ENCODE results near the gene IFIT3. TPM values are rescaled to one million over a fixed set of nuclear protein-coding genes. Genes with fewer than 3 reads are reported as not detected.

IFIT3 gene
- total and polyA plus RNA-seq, 2 donors (not counting 1 experiment from before 2014, with no cell fraction given) = 1.5 to 4.2 TPM

GRCh38 chr10:89338713-89339112 lies 10.9 kb downstream of the IFIT3 start:
- Histone ChIP-seq H3K4me3 (ENCODE audit: control extremely low read depth in 1 of 5, extremely low read depth in 1 of 5, insufficient read depth in 1 of 5, low read depth in 2 of 5, low read length in 4 of 5) (no peak overlapping the region), H4K20me1 (ENCODE audit: control insufficient read depth, insufficient read depth, low read length, poor library complexity, severe bottlenecking) (no peaks in the 10 kb centered on the region), H3K4me2 (replicated peaks; ENCODE audit: low read depth, low read length, poor library complexity, severe bottlenecking) (no peak overlapping the region), H3K27me3 (replicated peaks in 1 of 4; ENCODE audit: control extremely low read depth in 1 of 4, control insufficient read depth in 3 of 4, insufficient read depth in 4 of 4, low read length in 3 of 4) (no peaks in the 10 kb centered on the region), H3K9me3 (ENCODE audit: control extremely low read depth in 1 of 3, control insufficient read depth in 2 of 3, insufficient read depth in 1 of 3, low read length in 2 of 3) (no peaks in the 10 kb centered on the region), H2AFZ (ENCODE audit: insufficient read depth, low read depth, low read length, poor library complexity, severe bottlenecking) (no peak overlapping the region), H3K79me2 (ENCODE audit: control insufficient read depth, insufficient read depth, low read length) (peaks cover 21% of the 10 kb centered on the region), H3K27ac (ENCODE audit: low read length in 2 of 2) (no peak overlapping the region), H3K36me3 (replicated peaks in 1 of 2; ENCODE audit: control extremely low read depth in 1 of 2, control insufficient read depth in 1 of 2, extremely low read depth in 1 of 2, insufficient read depth in 2 of 2, low read length in 1 of 2) (peaks cover 0 to 19% of the 10 kb centered on the region in 2 experiments), H3K9ac (ENCODE audit: low read length) (no peak overlapping the region), H3K4me1 (ENCODE audit: control insufficient read depth in 2 of 2, insufficient read depth in 2 of 2, low read length in 2 of 2) (peaks cover 6 to 13% of the 10 kb centered on the region in 2 donors)
- WGBS (ENCODE audit: insufficient coverage) = 98% methylated on average over 3 of the region's 3 CpGs
- Mint-ChIP-seq H3K9me3 (ENCODE audit: insufficient read depth) (no peaks in the 10 kb centered on the region), H3K27me3 (no peaks in the 10 kb centered on the region), H3K4me3 (no peak overlapping the region), H3K27ac (no peak overlapping the region), H3K4me1 (peaks cover 9% of the 10 kb centered on the region)
- POLR2A ChIA-PET = no interaction called here
- TF ChIP-seq CTCF (IDR thresholded peaks at IDR 0.05) (no peak), EZH2 (IDR thresholded peaks at IDR 0.05; ENCODE audit: borderline replicate concordance, insufficient read depth, low read depth, low read length, poor library complexity, severe bottlenecking) (no peak)
- DNase-seq (no peak), ATAC-seq (ENCODE audit: low read depth) (no peak)
- CTCF ChIA-PET = interaction anchor here (1.6 kb wide), 1 partner anchor 31 kb away, joined by 3 read pairs; no protein-coding TSS in a partner anchor
- intact Hi-C loops (cut with micrococcal nuclease) = no loop called here

DNA sequence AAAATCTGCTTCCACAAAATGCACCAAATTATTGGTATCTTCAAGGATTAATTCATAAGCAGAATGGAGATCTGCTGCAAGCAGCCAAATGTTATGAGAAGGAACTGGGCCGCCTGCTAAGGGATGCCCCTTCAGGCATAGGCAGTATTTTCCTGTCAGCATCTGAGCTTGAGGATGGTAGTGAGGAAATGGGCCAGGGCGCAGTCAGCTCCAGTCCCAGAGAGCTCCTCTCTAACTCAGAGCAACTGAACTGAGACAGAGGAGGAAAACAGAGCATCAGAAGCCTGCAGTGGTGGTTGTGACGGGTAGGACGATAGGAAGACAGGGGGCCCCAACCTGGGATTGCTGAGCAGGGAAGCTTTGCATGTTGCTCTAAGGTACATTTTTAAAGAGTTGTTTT lies 12.1 kb downstream of the IFIT3 start:
- no peak for ATAC-seq (ENCODE audit: low read depth)
- ChIA-PET POLR2A (no interaction called here), CTCF (no interaction called here)
- no peak for DNase-seq
- Histone ChIP-seq H3K4me1 (ENCODE audit: control insufficient read depth in 2 of 2, insufficient read depth in 2 of 2, low read length in 2 of 2) (peaks cover 0 to 2% of the 10 kb centered on the region in 2 donors), H3K36me3 (replicated peaks in 1 of 2; ENCODE audit: control extremely low read depth in 1 of 2, control insufficient read depth in 1 of 2, extremely low read depth in 1 of 2, insufficient read depth in 2 of 2, low read length in 1 of 2) (peaks cover 0 to 19% of the 10 kb centered on the region in 2 experiments), H3K79me2 (ENCODE audit: control insufficient read depth, insufficient read depth, low read length) (peaks cover 15% of the 10 kb centered on the region), H2AFZ (ENCODE audit: insufficient read depth, low read depth, low read length, poor library complexity, severe bottlenecking) (no peak overlapping the region), H3K4me3 (ENCODE audit: control extremely low read depth in 1 of 5, extremely low read depth in 1 of 5, insufficient read depth in 1 of 5, low read depth in 2 of 5, low read length in 4 of 5) (no peak overlapping the region), H3K9ac (ENCODE audit: low read length) (no peak overlapping the region), H3K4me2 (replicated peaks; ENCODE audit: low read depth, low read length, poor library complexity, severe bottlenecking) (no peak overlapping the region), H3K27ac (ENCODE audit: low read length in 2 of 2) (no peak overlapping the region), H3K27me3 (replicated peaks in 1 of 4; ENCODE audit: control extremely low read depth in 1 of 4, control insufficient read depth in 3 of 4, insufficient read depth in 4 of 4, low read length in 3 of 4) (no peaks in the 10 kb centered on the region), H3K9me3 (ENCODE audit: control extremely low read depth in 1 of 3, control insufficient read depth in 2 of 3, insufficient read depth in 1 of 3, low read length in 2 of 3) (no peaks in the 10 kb centered on the region), H4K20me1 (ENCODE audit: control insufficient read depth, insufficient read depth, low read length, poor library complexity, severe bottlenecking) (no peaks in the 10 kb centered on the region)
- TF ChIP-seq CTCF (IDR thresholded peaks at IDR 0.05) (no peak), EZH2 (IDR thresholded peaks at IDR 0.05; ENCODE audit: borderline replicate concordance, insufficient read depth, low read depth, low read length, poor library complexity, severe bottlenecking) (no peak)
- Mint-ChIP-seq H3K4me1 (peaks cover 4% of the 10 kb centered on the region), H3K9me3 (ENCODE audit: insufficient read depth) (no peaks in the 10 kb centered on the region), H3K27me3 (no peaks in the 10 kb centered on the region), H3K27ac (no peak overlapping the region), H3K4me3 (no peak overlapping the region)
- intact Hi-C loops (cut with micrococcal nuclease) = no loop called here
- WGBS (ENCODE audit: insufficient coverage) = 95% methylated on average over 3 of the region's 4 CpGs
